Mesothelial cell of epicardium (in vitro differentiated cells): ENCODE data around the gene NPDC1. TPM values are rescaled to one million over a fixed set of nuclear protein-coding genes. Genes with fewer than 3 reads are reported as not detected.
A peak's percentile ranks its signal among the peaks of the same experiment; 100 is the strongest.

Source experiments
- DNase-seq, 2 experiments: peaks; one replicate each; pipeline ENCODE4 v3.0.0; 2021; ENCODE audit warnings: low spot score in 2 of 2; ENCODE audit not compliant: unreplicated experiment in 2 of 2
- H3K27ac Mint-ChIP-seq: 2 replicates; pipeline ENCODE4 v1.8.0; 2021; ENCODE audit warnings: mixed read lengths
- H3K27me3 Mint-ChIP-seq: 2 replicates; pipeline ENCODE4 v1.8.0; 2021; ENCODE audit warnings: low read depth, mixed read lengths
- H3K36me3 Mint-ChIP-seq: 2 replicates; pipeline ENCODE4 v1.8.0; 2021; ENCODE audit warnings: mixed read lengths
- H3K4me1 Mint-ChIP-seq: 2 replicates; pipeline ENCODE4 v1.8.0; 2021; ENCODE audit warnings: mixed read lengths
- H3K4me3 Mint-ChIP-seq: 2 replicates; pipeline ENCODE4 v1.8.0; 2021; ENCODE audit warnings: mild to moderate bottlenecking, moderate library complexity, mixed read lengths
- H3K9me3 Mint-ChIP-seq: 2 replicates; pipeline ENCODE4 v1.8.0; 2021; ENCODE audit warnings: mixed read lengths
- CTCF ChIP-seq: fragments of 200-600 bp; sonication (generic); IDR thresholded peaks from one replicate; pipeline ENCODE4 v1.5.0; 2021; ENCODE audit warnings: antibody characterized with exemption; ENCODE audit not compliant: unreplicated experiment
- total RNA-seq: library from RNA; stranded (reverse); gene quantifications from 3 replicates; pipeline ENCODE4 v1.2.1, GENCODE V29; 2021

Gene NPDC1
- total RNA-seq, 1 donor from 2014 or later, result 75.8 TPM

GRCh38 chr9:137027369-137028262 is 18.4 kb downstream of the NPDC1 start, which contains the start of gene ABCA2:
Gene ABCA2, minus strand, starts transcription at chr9:137028237. Its CDS starts 97 bp downstream, at chr9:137028140.
- Mint-ChIP-seq H3K4me3 (peak within 1 kb of the TSS; percentile 77), H3K27ac (peak within 1 kb of the TSS; percentile 47), H3K27me3 (no peaks in the 10 kb centered on the region), H3K4me1 (peaks cover 8% of the 10 kb centered on the region), H3K9me3 (no peaks in the 10 kb centered on the region), H3K36me3 (no peaks in the 10 kb centered on the region)
- TF ChIP-seq CTCF, result no peak
- DNase-seq, result no peak

- no peak for TF ChIP-seq CTCF
- peaks cover 8% of the 10 kb centered on the region for H3K4me1 Mint-ChIP-seq
- no peak overlapping the region for H3K27ac Mint-ChIP-seq
- H3K4me3 Mint-ChIP-seq, result peak overlapping the region; percentile 77
- H3K27me3 Mint-ChIP-seq, result no peaks in the 10 kb centered on the region
- no peaks in the 10 kb centered on the region for H3K36me3 Mint-ChIP-seq
- DNase-seq, result no peak
- H3K9me3 Mint-ChIP-seq, result no peaks in the 10 kb centered on the region
These were observed 19.1 kb downstream of the NPDC1 start for GRCh38 chr9:137026828-137027227.

GRCh38 chr9:137026384-137026783 is 19.6 kb downstream of the NPDC1 start:
- Mint-ChIP-seq H3K36me3 (no peaks in the 10 kb centered on the region), H3K27me3 (no peaks in the 10 kb centered on the region), H3K9me3 (no peaks in the 10 kb centered on the region), H3K4me1 (peaks cover 8% of the 10 kb centered on the region), H3K4me3 (peak overlapping the region; percentile 77), H3K27ac (no peak overlapping the region)
- TF ChIP-seq CTCF, result no peak
- no peak for DNase-seq

- H3K9me3 Mint-ChIP-seq, result no peaks in the 10 kb centered on the region
- no peaks in the 10 kb centered on the region for H3K27me3 Mint-ChIP-seq
- TF ChIP-seq CTCF, result no peak
- H3K27ac Mint-ChIP-seq, result no peak overlapping the region
- peaks cover 8% of the 10 kb centered on the region for H3K4me1 Mint-ChIP-seq
- H3K4me3 Mint-ChIP-seq, result no peak overlapping the region
- DNase-seq, result no peak
- H3K36me3 Mint-ChIP-seq, result no peaks in the 10 kb centered on the region
These were observed 20.4 kb downstream of the NPDC1 start for GRCh38 chr9:137025517-137025966.

GRCh38 chr9:137023583-137023991 is 22.4 kb downstream of the NPDC1 start:
- peaks cover under 1% of the 10 kb centered on the region for H3K36me3 Mint-ChIP-seq
- DNase-seq, result no peak
- no peak for TF ChIP-seq CTCF

More at GRCh38 chr9:137023583-137023991, 22.4 kb downstream of the NPDC1 start:
- peaks cover 3% of the 10 kb centered on the region for H3K4me1 Mint-ChIP-seq
- no peak overlapping the region for H3K4me3 Mint-ChIP-seq
- H3K27ac Mint-ChIP-seq, result no peak overlapping the region
- no peaks in the 10 kb centered on the region for H3K27me3 Mint-ChIP-seq
- H3K9me3 Mint-ChIP-seq, result no peaks in the 10 kb centered on the region
